Glutamatergic neuron (in vitro differentiated cells): ENCODE results near the gene MAP1LC3C. TPM values are rescaled to one million over a fixed set of nuclear protein-coding genes. Genes with fewer than 3 reads are reported as not detected.

ENCODE experiments used
- DNase-seq: peaks from one replicate; pipeline ENCODE4 v3.0.0; 2022
- H3K27ac Mint-ChIP-seq: one replicate; pipeline ENCODE4 v1.8.0; 2020; ENCODE audit warnings: mild to moderate bottlenecking, mixed read lengths, inconsistent platforms; ENCODE audit not compliant: unreplicated experiment
- H3K27me3 Mint-ChIP-seq: one replicate; pipeline ENCODE4 v1.8.0; 2020; ENCODE audit warnings: mild to moderate bottlenecking, moderate library complexity, mixed read lengths, inconsistent platforms; ENCODE audit not compliant: unreplicated experiment
- H3K36me3 Mint-ChIP-seq: one replicate; pipeline ENCODE4 v1.8.0; 2020; ENCODE audit warnings: mild to moderate bottlenecking, mixed read lengths, inconsistent platforms; ENCODE audit not compliant: unreplicated experiment
- H3K4me1 Mint-ChIP-seq: one replicate; pipeline ENCODE4 v1.8.0; 2020; ENCODE audit warnings: mild to moderate bottlenecking, low read depth, mixed read lengths, inconsistent platforms; ENCODE audit not compliant: unreplicated experiment
- H3K4me3 Mint-ChIP-seq: one replicate; pipeline ENCODE4 v1.8.0; 2020; ENCODE audit warnings: mild to moderate bottlenecking, mixed read lengths, inconsistent platforms; ENCODE audit not compliant: unreplicated experiment
- H3K9me3 Mint-ChIP-seq: one replicate; pipeline ENCODE4 v1.8.0; 2020; ENCODE audit warnings: mild to moderate bottlenecking, moderate library complexity, mixed read lengths, inconsistent platforms; ENCODE audit not compliant: unreplicated experiment
- total RNA-seq: library from RNA; stranded (reverse); fragmentation: NEBNext Ultra II Directional; extraction: Animal tissue kit (Norgen Biotek cat#: 25700); gene quantifications from one replicate; pipeline ENCODE4 v1.2.1, GENCODE V29; 2021; ENCODE audit not compliant: unreplicated experiment
- TF ChIP-seq, protein P1 (sequence below): fragments of 200-600 bp; sonication (generic); IDR thresholded peaks from one replicate; pipeline ENCODE4 v1.5.0; 2021; ENCODE audit not compliant: partially characterized antibody, unreplicated experiment

Gene MAP1LC3C
- total RNA-seq, 1 donor from 2014 or later: 0.49 TPM

DNA sequence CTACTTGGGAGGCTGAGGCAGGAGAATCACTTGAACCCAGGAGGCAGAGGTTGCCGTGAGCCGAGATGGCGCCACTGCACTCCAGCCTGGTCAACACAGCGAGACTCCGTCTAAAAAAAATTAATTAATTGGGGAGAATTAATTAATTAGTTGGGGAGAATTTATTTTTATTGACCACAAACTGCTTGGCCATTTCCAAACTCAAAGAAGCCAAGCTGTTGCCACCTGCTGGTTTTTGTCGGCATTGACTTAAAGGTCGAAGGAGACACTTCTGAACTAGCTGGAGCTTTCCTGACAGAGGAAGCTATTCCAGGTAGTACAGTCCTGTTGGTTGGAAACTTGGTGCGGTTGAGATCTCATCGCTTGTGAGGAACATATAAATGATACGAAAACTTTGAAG, 13.1 kb downstream of the MAP1LC3C start:
- no peaks in the 10 kb centered on the region for H3K36me3 Mint-ChIP-seq
- peak; percentile 61 for DNase-seq
- no peaks in the 10 kb centered on the region for H3K9me3 Mint-ChIP-seq
- no peak overlapping the region for H3K27ac Mint-ChIP-seq
- H3K4me1 Mint-ChIP-seq: peaks cover 5% of the 10 kb centered on the region
- TF ChIP-seq, protein P1, sequence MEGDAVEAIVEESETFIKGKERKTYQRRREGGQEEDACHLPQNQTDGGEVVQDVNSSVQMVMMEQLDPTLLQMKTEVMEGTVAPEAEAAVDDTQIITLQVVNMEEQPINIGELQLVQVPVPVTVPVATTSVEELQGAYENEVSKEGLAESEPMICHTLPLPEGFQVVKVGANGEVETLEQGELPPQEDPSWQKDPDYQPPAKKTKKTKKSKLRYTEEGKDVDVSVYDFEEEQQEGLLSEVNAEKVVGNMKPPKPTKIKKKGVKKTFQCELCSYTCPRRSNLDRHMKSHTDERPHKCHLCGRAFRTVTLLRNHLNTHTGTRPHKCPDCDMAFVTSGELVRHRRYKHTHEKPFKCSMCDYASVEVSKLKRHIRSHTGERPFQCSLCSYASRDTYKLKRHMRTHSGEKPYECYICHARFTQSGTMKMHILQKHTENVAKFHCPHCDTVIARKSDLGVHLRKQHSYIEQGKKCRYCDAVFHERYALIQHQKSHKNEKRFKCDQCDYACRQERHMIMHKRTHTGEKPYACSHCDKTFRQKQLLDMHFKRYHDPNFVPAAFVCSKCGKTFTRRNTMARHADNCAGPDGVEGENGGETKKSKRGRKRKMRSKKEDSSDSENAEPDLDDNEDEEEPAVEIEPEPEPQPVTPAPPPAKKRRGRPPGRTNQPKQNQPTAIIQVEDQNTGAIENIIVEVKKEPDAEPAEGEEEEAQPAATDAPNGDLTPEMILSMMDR: peak; percentile 68
- no peak overlapping the region for H3K4me3 Mint-ChIP-seq
- H3K27me3 Mint-ChIP-seq: peaks cover 2% of the 10 kb centered on the region

DNA sequence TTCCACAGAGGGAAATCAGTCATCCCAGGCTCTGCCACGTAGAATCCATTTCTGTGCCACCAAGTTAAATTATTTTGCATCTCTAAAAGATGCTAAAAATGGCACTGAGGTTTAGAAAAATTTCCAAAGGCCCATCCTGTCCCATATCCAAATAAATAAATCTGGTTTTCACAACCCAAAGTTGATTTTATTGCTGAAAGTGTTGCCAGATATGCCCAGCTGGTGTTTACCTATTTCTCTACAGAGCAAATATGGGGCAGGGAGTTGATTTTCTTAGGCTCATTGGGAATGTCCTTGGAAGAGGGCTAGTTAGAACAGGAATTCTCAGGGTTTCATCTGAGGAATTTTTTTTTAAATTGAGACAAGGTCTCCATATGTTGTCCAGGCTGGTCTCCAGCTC, 19.0 kb downstream of the MAP1LC3C start:
- no peak overlapping the region for H3K4me3 Mint-ChIP-seq
- H3K4me1 Mint-ChIP-seq: no peaks in the 10 kb centered on the region
- H3K9me3 Mint-ChIP-seq: no peaks in the 10 kb centered on the region
- peaks cover 1% of the 10 kb centered on the region for H3K27me3 Mint-ChIP-seq
- H3K36me3 Mint-ChIP-seq: no peaks in the 10 kb centered on the region
- TF ChIP-seq, protein P1: no peak
- no peak overlapping the region for H3K27ac Mint-ChIP-seq
- no peak for DNase-seq

DNA sequence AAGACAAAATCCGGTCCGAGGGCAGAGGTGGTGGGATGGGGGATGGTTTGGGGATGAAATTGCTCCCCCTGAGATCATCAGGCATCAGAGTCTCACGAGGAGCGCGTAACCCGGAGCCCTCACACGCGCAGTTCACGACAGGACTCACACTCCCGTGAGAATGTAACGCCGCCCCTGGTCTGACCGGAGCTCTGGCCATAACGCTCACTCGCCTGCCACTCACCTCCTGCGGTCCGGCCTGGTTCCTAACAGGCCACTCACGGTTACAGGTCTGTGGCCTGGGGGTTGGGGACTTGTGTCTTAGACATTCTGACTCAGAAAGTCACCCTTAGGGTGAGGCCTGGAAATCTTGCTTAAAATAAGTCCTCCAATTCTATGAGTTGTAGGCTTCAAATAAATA, 19.8 kb downstream of the MAP1LC3C start:
- H3K36me3 Mint-ChIP-seq: no peaks in the 10 kb centered on the region
- H3K9me3 Mint-ChIP-seq: no peaks in the 10 kb centered on the region
- peaks cover 1% of the 10 kb centered on the region for H3K27me3 Mint-ChIP-seq
- no peak overlapping the region for H3K4me3 Mint-ChIP-seq
- H3K4me1 Mint-ChIP-seq: no peaks in the 10 kb centered on the region
- no peak for DNase-seq
- TF ChIP-seq, protein P1: no peak
- no peak overlapping the region for H3K27ac Mint-ChIP-seq

DNA sequence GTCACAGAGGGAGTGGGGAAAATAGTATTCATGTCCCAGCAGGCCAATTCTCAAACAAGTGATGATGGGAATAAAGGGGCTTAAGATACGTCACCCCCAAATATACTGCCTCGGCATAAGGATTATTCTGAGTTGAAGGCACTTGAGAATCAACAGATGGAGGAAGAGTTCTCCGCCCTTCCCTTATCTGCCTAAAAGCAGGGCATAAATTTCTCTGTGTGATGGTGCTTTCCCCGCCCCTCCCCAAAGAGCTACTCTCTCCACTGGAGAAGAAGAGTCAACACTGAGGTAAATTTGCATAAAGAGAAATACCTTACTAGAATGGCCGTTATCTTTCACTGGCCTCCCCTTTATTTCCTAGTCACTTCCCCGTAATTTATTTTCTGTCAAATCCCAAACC, 22.7 kb downstream of the MAP1LC3C start:
- Mint-ChIP-seq H3K36me3 (no peaks in the 10 kb centered on the region), H3K27me3 (peaks cover 1% of the 10 kb centered on the region), H3K4me3 (no peak overlapping the region), H3K4me1 (peaks cover 9% of the 10 kb centered on the region), H3K27ac (no peak overlapping the region), H3K9me3 (peaks cover 2% of the 10 kb centered on the region)
- no peak for DNase-seq
- TF ChIP-seq, protein P1: no peak

DNA sequence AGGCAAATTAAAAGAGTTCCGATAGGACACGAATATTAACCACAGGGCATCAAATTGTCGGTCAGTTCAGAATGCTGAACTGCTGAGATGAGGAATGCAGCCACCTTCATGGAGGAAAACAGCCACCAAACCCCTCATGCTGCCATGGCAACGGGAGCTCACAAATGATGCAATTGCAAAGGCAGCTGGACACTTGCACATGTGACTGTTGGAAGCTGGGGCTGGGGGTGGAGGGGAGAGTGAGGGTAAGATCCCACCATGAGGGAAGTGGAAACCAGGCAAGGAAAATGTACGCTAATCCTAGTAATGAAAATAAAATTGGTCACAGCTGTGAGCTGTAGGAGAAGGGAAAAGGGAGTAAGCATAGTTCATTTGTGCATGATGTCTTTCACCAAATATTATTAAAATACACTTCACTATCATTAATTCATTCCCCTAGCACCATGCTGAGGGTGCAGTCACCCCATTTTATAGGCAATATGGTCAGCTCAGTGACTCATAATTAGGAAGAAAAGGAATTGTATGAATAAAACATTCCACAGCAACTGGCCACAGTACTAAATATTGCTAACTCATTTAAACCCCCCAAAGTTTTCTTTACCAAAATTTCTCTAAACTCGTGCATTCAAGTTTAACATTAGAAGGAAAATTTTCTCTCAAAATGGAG, 26.1 kb downstream of the MAP1LC3C start:
- Mint-ChIP-seq H3K4me3 (no peak overlapping the region), H3K27ac (peak overlapping the region; percentile 91), H3K27me3 (no peaks in the 10 kb centered on the region), H3K9me3 (peaks cover 2% of the 10 kb centered on the region), H3K36me3 (no peaks in the 10 kb centered on the region), H3K4me1 (peaks cover 9% of the 10 kb centered on the region)
- peak; percentile 74 for DNase-seq
- TF ChIP-seq, protein P1: no peak
